GM18498 (cell line): Measurements from ENCODE around the gene TNFRSF18.

Experiments used
- ATAC-seq: cut with Tn5 transposase; IDR thresholded peaks from one replicate; pipeline ENCODE4 v1.9.1; 2021; ENCODE audit warnings: mild to moderate bottlenecking, moderate library complexity; ENCODE audit not compliant: unreplicated experiment

The TNFRSF18 gene

DNA sequence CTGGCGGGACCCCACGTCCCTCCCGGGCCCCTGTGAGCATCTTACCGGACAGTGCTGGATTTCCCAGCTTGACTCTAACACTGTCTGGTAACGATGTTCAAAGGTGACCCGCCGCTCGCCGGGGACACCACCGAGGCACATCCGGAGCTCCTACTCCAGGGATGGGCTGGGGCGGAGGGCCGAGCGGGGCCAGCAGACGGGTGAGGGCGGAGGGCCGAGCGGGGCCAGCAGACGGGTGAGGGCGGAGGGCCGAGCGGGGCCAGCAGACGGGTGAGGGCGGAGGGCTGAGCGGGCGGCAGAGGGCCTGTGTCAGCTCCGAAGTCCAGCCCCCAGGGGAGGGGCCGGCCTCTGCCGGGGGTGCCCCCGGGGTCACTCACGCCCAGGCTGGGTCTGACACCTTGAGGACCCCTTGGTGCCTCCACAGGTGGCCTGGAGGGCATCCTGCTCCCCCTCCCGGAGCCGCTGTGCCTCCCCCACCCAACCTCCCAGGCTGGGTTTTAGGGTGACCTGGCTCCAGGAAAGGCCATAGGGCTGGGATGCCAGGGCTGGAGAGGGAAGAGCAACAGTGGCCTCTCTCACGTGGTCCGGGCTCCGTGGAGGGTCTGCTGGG lies 38.4 kb downstream of the TNFRSF18 start:
- no peak for ATAC-seq

DNA sequence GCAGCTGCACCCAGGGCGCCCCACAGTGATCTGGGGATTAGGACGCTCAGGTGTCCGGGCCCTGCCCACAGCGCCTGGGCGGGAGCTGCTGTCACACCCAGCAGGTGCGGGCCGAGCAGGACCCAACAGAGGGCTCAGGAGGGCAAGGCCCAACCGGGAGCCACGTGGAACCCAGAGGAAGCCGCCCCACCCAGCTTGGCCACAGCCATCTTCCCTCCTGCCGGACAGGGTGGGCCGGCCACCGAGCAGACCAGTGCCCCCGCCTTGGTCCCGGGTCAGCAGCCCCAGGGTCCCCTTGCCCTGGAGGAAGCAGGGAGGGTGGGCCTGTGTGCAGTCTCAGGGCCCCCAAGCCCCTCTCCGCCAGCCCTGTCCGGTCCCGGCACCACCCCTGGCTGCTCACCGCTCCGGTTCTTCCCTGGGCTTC lies 39.0 kb downstream of the TNFRSF18 start:
- ATAC-seq = no peak

DNA sequence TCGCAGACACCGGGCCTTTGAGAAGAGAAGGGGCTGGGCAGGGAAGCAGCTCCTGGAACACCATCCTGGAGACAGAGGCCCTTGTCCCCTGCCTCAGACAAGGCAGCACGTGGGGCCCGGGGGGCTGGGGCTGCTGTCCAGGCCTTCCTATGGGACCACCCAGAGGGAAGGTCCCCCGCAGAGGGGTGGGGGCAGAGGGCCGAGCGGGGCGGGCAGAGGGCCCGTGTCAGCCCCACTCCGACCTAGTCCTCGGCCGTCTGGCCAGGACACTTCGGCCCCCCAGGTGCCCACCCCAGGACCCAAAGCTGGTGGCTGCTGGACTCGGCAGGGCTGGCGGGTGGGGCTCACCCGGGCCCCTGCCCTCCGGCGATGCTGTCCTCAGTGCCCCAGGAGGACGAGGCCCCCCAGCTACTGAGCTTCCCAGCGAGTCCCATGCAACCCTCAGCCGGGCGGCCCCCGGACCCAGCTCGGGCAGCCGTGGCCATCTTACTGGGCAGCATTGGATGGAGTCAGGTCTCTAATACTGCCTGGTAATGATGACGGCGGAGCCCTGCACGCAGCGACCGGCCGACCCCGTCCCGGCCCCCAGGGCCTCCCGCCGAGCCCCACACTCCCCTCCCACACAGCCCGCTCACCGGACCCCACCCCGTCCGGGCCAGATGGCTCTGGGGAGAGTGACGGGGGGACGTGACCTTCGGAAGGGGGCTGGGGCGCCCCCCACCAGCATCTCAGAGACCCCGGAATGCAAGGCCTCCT lies 39.6 kb downstream of the TNFRSF18 start:
- ATAC-seq = no peak

DNA sequence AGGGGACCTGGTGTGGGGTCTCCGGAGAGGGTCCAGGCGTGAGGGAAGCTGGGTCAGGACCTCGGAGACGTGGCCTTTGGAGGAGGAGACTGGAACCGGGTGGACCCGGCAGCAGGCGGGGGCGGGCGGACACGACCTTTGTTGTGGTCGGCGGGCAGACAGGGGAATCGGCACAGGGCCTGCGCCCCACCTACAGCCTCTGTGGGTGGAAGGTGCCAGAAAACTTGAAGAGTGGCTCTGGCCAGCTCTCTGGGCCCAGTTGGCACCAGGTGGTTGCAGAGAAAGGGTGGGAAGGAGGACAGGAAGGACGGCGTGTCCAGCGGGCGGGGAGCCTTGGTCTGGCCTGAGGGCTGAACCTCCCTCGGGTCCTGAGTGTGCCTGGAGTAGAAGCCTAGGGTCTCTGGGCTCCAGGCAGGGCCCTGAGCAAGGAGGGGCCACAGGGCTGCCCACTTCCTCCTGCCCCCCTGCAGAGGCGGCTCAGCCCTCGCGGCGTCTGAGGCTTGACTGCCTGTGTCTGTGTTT lies 40.4 kb downstream of the TNFRSF18 start:
- ATAC-seq = no peak

DNA sequence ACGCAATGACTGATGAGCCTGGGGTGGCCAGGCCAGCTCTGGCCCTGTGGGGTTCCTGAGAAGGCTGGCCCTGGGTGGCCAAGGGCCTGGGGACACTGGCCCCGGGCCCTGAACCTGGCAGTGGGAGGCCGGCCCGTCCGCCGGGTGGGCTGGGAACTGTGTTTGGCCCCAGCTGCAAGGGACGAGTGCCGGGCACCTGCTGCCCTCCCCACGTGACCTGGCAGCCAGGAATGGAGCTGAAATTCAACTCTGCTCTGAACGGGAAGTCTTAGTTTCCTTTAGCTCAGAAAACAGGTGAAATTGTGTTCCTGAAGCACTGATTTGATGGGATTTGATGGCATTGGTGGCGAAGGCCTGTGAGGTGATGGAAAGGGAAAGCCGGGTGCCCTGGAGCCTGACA lies 40.9 kb downstream of the TNFRSF18 start:
- no peak for ATAC-seq

DNA sequence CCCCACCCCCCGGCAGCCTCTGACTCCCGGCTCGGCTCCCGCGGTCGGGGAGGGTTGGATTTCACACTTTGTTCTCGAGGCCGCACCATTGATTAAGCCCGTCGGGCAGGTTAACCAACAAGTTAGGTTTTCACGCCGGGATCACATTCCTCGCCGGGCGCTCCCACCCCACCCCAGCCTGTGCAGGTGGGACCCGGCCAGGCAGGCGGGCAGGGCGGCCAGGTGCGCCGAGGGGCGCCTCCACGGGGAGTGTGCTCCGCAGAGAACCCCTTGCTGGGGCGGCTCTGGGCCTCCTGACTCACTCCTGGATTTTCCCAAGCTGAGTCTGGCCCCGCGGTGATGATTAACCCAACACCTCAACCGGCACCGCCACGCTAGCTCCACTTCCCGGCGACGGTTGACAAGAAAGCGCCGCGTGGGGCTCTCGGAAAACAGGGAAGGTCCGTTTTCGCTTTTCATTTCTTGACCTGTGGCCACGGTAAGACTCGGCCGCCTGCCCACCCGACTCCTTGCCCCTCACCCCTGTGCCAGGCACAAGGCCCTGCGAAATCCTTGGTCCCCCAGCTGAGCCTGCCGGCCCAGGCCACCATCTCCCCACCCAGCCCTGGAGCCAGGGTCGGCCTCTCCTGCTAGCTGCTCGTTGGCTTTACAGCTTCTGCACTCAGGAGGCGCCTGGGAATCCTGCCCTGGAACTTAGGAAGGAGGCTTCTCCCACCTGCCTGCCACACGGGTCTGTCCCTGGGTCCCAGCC lies 41.5 kb downstream of the TNFRSF18 start:
- ATAC-seq = no peak

DNA sequence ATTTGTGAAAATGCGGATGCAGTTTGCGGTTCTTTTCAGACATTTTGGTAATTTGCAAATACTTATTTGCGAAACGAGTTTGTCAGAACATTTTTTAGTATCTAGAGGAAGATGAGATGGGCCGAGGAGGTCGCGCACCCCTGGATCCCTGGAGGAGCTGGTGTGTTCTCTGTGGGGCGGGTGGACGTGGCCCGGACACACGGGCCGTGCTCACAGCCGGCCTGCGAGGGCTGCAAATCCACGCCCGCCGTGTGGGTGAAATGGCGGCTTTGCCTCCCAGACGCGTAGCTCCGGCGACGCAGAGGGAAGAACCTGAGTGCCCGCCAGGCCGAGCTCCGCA lies 42.1 kb downstream of the TNFRSF18 start:
- no peak for ATAC-seq

DNA sequence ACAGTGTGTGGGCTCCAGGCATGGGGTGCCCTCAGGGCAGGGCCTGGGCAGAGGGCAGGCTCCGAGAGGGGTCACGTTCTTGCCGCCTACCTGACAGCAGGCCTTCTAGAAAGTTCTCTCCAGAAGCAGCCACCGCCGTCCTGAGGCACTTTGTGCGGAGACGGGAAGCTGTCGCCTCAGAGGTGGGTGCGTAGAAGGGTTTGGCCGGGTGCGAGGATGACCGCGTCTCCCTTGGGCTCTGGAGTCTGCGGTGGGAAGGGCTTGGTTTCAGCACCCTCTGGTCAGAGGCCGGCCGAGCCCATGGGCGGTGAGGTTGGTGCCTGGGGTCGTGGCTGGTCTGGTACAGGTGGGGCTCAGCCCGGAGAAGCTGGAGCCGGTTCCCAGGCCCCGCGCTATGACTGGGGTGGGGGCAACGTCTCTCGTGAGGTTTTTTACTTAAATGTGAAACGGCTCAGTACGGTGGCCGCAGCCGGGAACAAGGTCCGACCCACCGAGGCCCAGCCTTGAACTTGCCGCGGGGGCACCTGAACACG lies 42.8 kb downstream of the TNFRSF18 start:
- no peak for ATAC-seq

DNA sequence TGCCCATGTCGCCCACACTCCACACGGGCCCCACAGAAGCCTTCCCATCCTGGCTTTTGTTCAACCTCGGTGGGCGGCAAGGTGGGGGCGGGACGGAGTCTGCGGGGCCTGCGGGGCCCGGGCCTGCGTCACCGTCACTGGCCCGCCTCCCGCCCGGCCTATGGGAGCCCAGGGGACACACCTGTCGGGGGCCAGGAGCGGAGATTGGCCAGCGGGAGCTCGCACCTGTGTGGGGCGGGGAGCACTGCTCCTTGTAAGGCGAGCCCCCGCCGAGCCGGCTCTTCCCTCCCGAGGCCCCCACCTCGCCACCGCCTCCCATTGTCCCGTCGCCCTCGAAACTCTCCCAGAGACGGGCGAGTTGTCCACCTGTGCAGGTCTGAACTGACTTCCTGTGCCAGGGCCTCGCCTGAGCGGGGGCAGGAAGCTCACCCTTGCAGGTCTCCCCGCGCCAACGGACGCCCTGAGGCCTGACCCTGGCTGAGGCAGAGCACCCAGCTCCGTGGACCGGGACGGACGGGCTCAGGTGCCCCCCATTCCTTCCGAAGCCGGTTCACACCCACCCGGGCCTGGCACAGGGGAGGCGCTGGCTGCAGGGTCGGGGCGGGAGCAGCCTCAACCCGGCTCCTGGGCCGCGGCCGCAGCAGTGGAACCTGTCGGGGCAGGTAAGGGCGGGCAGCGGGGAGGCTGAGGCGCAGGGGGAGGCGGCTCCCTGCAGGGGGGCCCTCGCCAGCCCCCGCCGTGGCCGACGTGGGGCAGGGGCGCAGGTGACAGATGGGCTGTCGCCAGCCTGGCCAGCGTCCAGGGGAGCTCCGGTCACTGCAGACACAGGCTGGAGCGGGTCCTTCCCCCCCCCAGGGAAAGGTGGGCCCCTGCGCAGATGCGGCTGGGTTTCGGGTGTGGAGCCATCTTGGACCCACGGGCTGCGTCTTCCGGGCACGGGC lies 43.5 kb downstream of the TNFRSF18 start:
- no peak for ATAC-seq

DNA sequence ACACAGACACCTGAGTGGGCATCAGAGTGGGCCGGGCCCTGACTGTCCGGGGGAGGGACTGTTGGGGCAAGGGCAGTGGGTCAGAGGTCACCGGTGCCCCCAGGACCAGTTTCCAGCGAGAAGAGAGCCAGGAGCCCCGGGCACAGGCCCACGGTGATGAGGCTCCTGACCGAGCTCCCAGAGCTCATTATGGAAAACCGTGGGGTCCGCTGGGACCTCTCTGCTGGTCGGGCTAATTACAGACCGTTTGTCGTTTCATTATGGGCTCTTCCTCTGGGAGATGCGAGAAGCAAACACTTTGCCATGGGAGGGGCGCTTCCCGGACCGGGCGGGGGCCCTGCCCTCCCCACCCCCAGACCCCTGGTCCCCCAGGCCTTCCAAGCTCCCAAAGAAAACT lies 44.7 kb downstream of the TNFRSF18 start:
- no peak for ATAC-seq

DNA sequence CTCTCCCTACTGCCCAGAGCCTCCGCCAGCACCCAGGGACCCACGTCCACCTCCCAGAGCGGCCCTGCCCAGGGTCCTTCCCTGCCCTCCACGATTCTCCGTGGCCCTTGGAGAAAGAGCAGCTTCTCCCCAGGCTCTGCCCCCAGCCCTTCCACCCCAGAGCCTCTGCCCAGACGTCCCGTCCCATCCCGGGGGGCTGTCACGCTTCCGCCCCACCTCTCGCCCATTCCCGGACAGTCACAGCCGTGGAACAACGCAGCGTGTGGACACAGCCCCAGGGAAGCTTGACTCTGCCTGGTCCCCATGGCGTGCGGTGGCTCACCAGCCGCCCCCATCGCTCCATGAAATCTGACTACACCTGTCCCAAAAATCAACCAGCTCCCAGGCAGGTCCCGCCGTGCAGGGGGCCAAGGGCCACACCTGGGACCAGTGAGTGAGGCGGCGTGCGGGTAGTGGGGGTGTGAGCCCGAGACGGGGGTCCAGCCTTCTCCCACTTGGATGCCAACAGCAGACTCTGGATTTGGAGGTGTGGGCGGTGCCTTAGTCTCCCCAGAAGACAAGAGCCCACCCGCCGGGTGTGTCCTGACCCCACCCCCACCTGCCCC lies 45.2 kb downstream of the TNFRSF18 start:
- no peak for ATAC-seq

DNA sequence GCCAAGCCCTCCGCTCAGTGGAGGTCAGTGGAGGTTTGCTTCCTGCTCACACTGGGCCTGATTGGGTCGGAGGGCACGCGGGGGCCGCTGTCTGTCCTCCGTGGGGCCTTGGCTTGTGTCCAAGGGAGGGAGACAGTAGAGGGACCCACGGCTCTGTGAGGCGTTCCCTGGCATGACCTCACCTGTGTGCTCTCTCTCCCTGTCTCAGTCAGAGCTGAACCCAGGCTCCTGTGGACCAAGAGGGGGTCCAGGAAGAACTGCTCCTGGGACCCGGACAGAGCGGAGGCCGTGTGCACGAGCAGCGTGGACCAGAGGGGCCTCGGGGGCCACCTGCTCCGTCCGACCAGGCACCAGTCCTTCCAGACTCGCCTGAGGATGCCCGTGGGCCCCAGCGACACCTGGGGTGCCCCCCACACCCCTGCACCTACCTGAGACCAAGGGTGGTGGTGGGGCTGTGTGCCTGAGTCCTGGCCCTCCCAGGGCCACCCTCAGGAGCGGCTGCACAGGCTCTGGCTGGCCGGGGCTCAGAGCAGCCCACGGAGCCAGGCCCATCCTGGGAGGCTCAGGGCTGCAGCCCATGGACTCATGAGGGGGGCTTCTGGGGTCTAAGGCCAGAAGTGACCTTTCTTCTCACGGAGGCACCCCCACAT lies 46.0 kb downstream of the TNFRSF18 start:
- no peak for ATAC-seq

DNA sequence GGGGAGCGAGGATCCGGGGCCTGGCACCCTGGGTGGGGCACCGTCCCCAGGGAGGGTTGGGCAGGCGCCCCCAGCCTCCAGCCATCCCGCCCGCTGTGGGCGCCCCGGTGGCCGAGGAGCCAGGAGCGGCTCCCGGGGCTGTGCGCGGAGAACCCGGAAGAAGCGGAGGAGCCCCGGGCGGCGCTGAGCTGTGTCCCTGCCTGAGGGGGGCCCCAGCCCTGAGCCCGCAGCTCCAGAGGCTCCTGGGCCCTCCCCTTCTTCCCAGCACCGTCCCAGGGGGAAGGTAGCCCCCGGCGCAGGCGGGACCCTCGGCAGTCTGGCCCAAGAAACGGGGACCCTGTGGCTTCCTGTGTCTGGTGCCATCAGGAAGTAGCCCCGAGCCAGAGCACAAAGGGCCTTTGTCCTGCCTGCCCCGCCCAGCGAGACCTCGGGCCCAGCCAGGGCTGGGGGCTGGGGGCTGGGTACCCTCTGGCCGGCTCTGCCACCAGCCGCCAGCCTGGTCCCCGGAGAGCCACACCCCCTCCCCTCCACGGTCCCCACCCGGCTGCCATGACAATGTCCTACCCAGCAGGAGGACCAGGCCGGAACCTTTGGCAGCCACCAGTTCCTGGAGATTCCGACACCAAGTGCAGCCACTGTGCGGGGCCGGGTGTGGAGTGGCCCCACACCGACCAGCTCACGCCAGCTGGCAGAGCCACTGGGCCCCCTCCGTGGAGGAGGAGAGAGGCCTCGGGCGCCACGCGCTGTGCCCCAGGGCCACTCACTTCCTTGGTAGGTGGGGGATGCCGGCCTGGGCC lies 48.3 kb downstream of the TNFRSF18 start:
- ATAC-seq = peak; percentile 51

DNA sequence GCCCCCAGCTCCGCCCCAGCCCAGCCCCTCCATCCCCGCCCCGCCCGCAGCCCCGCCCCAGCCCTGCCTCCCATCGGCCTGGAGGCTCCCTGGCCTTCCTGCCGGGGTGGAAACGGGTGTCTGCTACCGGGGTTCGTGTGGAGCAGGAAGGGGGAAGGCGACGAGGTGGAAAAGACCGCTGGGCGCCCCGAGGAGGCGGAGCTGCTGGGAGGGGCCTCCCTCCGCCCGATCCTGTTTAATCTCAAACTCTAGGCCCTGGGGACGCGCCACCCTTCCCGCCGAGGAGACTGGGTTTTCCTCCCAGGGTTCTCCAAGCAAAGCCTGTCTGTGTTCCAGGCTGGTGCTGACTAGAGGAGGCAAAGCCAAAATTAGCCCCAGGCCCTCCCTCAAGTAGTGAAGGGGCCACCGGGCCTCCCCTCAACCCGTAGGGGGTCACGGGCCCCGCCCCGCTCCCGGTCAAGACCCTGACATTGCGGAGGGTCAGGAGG lies 48.9 kb downstream of the TNFRSF18 start:
- peak; percentile 46 for ATAC-seq

DNA sequence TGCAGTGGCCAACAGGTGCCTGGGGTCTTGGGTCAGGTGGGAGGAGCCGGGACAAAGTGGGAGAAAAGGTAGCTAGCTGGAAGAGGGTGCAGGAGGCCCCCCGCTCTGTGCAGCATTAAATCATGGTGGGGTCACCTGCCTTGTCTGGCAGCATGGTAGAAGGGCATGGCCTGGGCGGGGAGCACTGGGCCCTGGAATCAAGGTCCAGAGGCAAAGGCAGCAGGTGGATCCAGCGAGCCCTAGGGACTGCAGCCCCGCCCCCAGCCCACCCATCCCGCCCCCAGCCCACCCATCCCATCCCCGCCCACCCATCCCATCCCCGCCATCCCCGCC lies 49.4 kb downstream of the TNFRSF18 start:
- no peak for ATAC-seq

DNA sequence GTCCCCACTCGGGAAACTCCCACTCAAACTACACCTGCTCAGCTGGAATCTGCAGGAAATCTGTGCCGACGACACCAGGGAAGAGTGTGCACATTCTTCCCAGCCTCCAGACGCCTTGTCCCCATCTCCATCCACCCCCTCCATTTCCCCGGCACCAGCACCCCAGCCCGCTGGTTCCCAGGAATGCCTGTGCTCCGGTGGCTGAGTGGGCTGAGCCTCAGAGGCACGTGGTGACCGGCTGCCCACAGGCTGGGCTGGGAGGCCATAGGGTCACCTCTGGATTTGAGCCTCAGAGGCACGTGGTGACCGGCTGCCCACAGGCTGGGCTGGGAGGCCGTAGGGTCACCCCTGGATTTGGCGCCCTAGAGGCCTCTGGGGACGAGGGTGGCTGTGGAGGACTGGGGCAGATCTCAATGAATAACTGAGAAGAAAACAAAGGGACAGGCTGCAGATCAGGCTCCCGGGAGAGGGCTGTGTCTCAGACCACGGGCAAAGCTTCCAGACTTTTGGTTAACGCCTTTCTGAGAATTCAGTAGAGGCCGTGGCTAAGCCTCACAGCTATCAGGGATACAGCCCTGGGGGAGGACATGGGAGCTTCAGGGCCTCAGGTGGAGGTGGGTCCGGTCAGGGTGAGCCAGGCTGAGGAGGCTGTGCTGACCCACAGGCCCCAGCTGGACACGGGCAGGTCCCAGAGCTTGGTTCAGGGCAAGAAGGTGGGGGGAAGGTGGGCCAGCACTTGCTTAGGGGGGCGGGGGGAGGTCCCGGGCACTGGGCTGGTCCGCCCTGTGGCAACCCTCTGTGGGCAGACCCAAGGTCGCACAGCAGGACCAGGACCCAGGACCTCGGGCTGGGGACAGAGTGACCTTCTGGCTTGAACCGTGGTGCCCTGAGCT lies 50.0 kb downstream of the TNFRSF18 start:
- no peak for ATAC-seq

DNA sequence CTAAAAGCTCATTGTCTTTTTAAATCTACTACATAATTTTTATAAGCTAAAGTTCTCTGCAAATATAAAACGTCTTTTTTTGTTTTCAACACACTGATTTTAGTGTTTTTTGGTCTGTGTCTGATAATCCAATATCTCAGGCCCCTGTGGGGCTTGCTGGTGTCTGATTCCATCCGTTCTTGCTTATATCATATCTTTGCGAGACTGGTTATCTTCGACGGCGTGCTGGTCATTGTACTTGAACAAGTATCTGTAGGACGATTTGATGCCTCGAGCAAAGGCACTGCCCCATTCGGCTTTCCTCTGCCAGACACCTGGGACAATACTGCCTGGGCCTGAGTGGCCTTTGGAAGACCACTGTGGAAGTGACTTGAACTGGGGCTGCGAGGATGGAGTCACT lies 51.1 kb downstream of the TNFRSF18 start:
- no peak for ATAC-seq

DNA sequence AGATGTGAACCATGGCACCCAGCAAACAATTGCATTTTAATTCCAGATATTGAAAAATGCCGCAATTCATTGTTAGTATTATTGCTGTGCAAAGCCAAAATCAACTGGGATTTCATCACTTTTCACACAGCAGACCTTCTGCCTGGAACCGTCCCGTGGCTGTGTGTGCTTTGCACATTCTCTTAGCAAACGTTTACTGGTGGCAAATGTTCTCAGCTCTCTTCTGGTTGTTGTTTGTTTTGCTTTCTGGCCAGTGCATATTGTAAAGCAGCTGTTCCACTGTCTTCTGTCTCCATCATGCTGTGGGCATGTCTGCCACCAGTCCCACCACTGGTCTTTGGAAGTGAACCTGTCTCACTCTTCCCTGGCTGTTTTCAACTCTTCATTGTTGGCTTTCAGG lies 52.5 kb downstream of the TNFRSF18 start:
- ATAC-seq = no peak
